Measurements from ENCODE around the gene ITGB1BP1.

Gene ITGB1BP1

DNA sequence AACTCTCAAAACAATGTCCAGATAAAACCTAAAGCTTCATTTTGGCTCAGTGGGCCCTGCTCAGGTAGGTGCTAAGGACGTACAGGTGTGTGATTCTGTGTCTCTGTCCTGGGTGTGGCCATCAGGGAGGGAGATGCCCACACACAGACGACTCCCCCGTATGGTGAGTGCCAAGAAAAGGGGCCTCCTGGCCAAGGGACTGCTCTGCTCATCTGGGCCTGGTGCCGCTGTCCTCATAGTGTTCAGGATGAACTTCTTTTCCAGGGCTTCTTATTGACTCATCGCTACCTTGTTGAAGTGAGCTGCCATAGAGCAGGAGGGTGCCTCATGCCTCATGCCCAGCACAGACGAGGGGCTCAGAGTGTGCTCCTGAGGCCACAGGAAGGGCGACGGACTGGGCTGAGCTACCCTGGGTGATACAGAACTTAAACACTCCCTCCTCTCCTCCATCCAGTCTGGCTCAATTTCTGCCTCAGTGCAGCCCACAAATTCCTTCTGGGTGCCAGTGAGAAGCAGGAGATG lies 57.8 kb downstream of the ITGB1BP1 start:
- TF ChIP-seq GATA2 (IDR thresholded peaks at IDR 0.05; ENCODE audit: low read depth, low read length), result no peak
- no peak for TF ChIP-seq GATA3 (IDR thresholded peaks at IDR 0.05; ENCODE audit: low read depth, low read length)

DNA sequence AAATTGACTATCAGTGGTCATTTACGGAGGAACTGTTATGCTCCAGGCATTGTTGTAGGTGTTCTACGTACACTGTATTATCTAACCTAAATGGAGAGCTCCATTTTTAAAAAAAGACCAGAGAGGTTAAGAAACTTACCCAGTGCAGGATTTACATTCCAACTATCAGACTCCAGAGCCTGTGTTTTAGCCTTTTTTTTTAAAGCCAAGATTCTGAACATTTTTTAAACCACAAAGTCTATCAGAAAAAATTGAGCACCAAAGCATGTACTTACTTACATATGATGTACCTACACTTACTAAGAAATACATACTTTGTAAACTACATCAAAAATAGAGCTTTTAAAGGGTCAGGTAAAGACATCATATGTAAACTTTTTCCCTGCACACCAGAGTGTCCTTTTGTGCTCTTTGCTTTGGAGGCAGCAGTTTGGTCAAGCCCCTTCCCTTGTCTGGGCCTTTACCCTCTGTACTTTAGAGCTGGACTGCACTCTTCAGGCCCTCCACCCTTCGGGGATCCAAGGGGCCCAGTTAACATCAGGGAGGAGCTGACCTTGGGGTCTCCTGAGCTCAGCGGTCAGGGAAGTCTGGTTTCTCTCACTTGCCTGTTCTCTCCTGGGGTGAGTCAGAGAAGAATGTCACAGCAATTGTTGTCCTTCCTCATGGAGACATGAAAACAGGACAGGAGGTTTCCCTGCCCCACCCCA lies 58.4 kb downstream of the ITGB1BP1 start:
- no peak for TF ChIP-seq GATA3 (IDR thresholded peaks at IDR 0.05; ENCODE audit: low read depth, low read length)
- TF ChIP-seq GATA2 (IDR thresholded peaks at IDR 0.05; ENCODE audit: low read depth, low read length), result no peak

DNA sequence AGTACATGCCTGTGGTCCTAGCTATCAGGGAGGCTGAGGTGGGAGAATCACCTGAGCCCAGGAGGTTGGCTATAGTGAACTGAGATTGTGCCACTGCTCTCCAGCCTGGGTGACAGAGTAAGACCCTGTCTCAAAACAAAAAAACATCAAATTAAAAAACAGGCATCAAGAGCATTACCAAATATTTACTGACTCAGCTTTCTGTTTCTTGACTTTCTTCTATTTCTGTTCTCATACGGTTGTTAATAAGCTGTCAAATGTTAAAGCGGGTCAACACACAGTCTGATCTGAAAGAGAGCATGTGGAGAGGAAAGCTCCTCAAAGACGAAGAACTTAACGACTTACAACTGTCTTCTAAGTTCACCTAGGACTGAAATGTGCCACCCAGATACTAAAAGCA lies 59.0 kb downstream of the ITGB1BP1 start:
- no peak for TF ChIP-seq GATA3 (IDR thresholded peaks at IDR 0.05; ENCODE audit: low read depth, low read length)
- no peak for TF ChIP-seq GATA2 (IDR thresholded peaks at IDR 0.05; ENCODE audit: low read depth, low read length)

DNA sequence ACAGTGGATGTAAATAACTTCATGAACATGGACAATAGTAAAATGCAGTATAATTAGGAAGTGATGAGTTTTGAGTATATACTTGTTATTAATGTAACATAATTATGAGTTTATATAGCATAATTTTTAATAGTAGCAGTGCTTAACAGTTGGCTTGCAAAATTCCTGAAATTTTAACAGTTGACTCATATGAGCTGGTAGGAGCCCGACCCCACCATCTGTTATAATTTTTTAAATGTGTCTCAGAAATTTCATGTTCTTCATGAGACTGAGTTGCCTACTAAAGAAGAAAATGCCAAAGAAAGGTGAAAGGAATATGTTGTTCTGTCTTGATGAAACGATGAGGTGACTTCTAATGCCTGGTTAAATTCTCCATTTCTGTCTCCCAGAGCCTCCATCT lies 62.6 kb downstream of the ITGB1BP1 start:
- TF ChIP-seq GATA3 (IDR thresholded peaks at IDR 0.05; ENCODE audit: low read depth, low read length) (no peak), GATA2 (IDR thresholded peaks at IDR 0.05; ENCODE audit: low read depth, low read length) (no peak)

DNA sequence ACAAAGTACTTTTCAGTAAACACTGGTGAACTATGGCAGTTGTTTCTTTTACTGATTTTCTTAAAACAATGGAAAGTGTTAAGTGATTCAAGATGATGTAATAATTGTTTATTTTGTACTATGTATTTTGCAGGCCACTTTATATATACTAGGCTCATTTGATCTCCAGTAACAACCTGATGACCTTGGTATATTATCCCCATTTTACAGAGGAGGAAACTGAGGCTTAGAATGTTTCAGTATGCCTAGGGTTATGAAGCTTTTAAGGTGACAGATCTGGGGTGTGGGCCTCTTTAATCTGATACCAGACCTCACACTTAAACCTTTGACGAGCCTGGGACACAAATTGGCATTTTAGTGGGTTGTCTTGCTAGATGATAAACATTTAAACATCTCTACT lies 63.2 kb downstream of the ITGB1BP1 start:
- TF ChIP-seq GATA2 (IDR thresholded peaks at IDR 0.05; ENCODE audit: low read depth, low read length) (no peak), GATA3 (IDR thresholded peaks at IDR 0.05; ENCODE audit: low read depth, low read length) (no peak)

DNA sequence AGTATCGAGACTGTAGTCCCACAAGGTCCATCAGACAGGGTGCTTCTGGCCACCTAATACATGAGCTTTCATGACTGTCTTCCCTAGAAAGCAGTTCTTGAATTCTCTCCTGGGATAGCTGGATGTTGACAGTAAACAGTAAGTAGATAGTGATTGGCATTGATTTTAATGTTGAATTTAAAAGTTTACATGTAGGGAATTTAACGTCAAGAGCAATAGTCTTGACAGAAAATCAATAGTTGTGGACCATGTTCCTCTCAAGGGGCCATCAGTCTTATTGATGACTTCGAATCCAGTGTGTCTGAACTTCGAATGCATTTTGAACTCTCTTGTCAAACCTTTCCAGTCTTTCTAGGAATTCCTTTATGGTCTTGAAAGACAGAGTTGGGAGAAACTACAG lies 63.9 kb downstream of the ITGB1BP1 start:
- TF ChIP-seq GATA3 (IDR thresholded peaks at IDR 0.05; ENCODE audit: low read depth, low read length) (no peak), GATA2 (IDR thresholded peaks at IDR 0.05; ENCODE audit: low read depth, low read length) (no peak)

DNA sequence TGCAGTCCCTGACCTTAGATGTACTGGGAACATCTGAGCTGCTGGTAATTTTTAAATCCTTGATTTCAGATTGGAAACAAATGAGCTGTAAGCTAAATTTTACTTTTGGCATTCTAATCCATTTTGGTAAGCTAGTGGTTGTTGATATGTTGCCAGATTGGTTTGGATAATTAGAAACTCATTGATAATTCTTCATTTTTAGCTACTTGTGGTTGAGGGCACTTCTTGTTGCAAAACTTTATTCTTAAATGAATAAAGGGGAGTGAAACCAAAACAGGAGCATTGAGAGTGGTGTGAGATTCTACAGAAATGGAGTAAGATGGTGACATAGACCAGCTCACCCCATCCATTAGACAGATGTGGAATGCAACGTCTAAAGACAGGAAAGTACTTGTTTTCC lies 64.5 kb downstream of the ITGB1BP1 start:
- no peak for TF ChIP-seq GATA3 (IDR thresholded peaks at IDR 0.05; ENCODE audit: low read depth, low read length)
- no peak for TF ChIP-seq GATA2 (IDR thresholded peaks at IDR 0.05; ENCODE audit: low read depth, low read length)

DNA sequence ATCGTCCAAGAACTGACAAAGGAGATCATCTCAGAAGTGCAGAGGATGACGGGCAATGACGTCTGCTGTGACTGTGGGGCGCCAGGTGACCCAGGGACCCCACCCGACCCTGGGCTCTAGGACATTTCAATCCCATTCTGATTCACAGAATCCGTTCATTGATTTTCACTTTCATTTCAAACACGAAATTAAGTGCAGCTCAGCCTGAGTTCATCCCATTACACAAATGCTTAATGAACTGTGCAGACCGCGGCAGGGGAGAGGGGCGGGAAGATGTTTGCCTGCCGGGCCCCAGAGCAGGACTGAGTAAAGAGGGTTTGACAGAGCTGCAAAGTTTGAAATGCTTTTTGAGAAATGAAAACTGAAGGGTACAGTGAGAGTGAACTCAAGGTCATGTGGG lies 67.1 kb downstream of the ITGB1BP1 start:
- TF ChIP-seq GATA2 (IDR thresholded peaks at IDR 0.05; ENCODE audit: low read depth, low read length), result no peak
- no peak for TF ChIP-seq GATA3 (IDR thresholded peaks at IDR 0.05; ENCODE audit: low read depth, low read length)

DNA sequence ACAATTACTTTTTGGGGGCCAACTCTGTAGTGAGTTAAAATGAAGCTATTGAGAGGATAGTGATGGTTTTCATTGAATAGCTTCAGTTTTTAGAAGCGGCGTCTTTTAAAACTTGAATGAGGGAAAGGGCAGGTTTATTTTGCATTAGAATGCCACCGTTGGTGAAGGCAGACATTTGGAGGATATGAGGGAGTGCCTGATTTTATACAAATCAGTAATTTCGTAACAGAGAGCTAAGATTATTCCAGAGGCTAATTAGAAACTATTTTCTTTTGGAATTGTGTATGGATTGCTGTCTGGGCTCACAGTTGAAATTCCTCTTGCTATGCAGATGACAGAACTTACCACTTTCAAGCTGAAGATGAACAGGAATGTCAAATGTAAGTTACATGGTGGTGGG lies 67.6 kb downstream of the ITGB1BP1 start:
- TF ChIP-seq GATA2 (IDR thresholded peaks at IDR 0.05; ENCODE audit: low read depth, low read length), result no peak
- TF ChIP-seq GATA3 (IDR thresholded peaks at IDR 0.05; ENCODE audit: low read depth, low read length), result no peak

DNA sequence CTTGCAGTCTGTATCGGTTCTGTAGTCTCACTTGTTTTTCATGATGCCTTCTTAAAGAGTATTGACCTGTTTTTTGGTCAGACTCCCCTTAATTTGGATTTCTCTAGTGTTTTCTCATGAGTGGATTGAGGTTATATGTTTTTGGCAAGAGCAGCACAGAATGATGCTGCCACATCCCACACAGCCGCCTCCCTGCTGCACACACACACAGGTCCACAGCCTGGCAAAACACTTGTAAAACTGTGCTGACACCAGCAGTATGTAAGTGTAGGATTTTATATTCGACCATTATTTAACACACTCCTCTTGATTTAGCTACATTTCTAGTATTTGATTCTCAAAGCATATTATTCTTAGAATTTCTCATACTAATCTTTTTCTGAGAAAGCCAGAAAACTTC lies 68.1 kb downstream of the ITGB1BP1 start:
- TF ChIP-seq GATA2 (IDR thresholded peaks at IDR 0.05; ENCODE audit: low read depth, low read length) (no peak), GATA3 (IDR thresholded peaks at IDR 0.05; ENCODE audit: low read depth, low read length) (no peak)

DNA sequence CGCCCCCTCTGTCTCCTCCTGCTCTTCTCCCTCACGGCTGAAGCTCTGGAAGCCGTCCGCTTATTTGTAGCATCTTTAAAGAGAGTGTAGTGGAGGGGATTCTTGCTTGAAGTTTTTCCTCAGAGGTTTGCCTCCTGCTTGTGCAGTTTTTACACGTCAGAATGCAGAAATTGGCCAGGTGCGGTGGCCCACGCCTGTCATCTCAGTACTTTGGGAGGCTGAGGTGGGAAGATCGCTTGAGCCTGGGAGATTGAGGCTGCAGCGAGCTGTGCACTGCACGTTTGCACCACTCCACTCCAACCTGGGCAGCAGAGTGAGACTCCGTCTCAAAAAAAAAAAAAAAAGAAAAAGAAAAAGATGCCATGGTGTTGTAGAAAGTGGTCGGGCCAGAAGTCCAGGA lies 69.0 kb downstream of the ITGB1BP1 start:
- TF ChIP-seq GATA3 (IDR thresholded peaks at IDR 0.05; ENCODE audit: low read depth, low read length) (no peak), GATA2 (IDR thresholded peaks at IDR 0.05; ENCODE audit: low read depth, low read length) (no peak)

All from SH-SY5Y (cell line).